A204.1 (cell line): ENCODE results near the gene PLCD1.

Experiments
- FAIRE-seq: peaks from 2 replicates; lab custom pipeline; 2012; peaks lifted over from hg19 to GRCh38; lab: Jason Lieb, UNC

The PLCD1 gene

GRCh38 chr3:37963016-37963415 is 66.4 kb downstream of the PLCD1 start:
- no peak for FAIRE-seq

GRCh38 chr3:37961622-37962431 is 67.6 kb downstream of the PLCD1 start:
- FAIRE-seq: no peak

GRCh38 chr3:37957539-37957936 is 71.9 kb downstream of the PLCD1 start:
- no peak for FAIRE-seq
